CD4-positive, alpha-beta T cell (primary cell): ENCODE results near the gene PRTFDC1. TPM values are rescaled to one million over a fixed set of nuclear protein-coding genes. Genes with fewer than 3 reads are reported as not detected.

Experiments
- ATAC-seq: fragments of 200-7000 bp; cut with Tn5 transposase; one replicate; pipeline ENCODE4 v1.10.0; 2022; ENCODE audit warnings: mild to moderate bottlenecking; ENCODE audit not compliant: poor library complexity
- CTCF ChIA-PET: fragments of 350-600 bp; sonication (Branson Sonifier 250); formaldehyde crosslinking; loops from one replicate; lab custom pipeline; 2021; ENCODE audit warnings: antibody characterized with exemption, inconsistent platforms; lab: Charles Lee
- POLR2A ChIA-PET: fragments of 350-600 bp; sonication (Branson Sonifier 250); formaldehyde crosslinking; loops from one replicate; lab custom pipeline; 2021; ENCODE audit warnings: antibody characterized with exemption, inconsistent platforms; lab: Charles Lee
- DNase-seq, 14 experiments: peaks; one replicate each; pipeline ENCODE4 v3.0.0-alpha.2; 2013 to 2020; ENCODE audit warnings: mixed read lengths in 2 of 14
- H3K27ac ChIP-seq, 2 donors: one replicate each; pipeline versions ENCODE4 v1.5.1 to v1.7.0; 2013; ENCODE audit warnings: low read length in 2 of 2, low read depth in 1 of 2, mild to moderate bottlenecking in 1 of 2
- H3K27me3 ChIP-seq, 2 experiments: 1 replicate in 1 of 2; 2 replicates in 1 of 2; pipeline versions ENCODE4 v1.6.1 to v1.7.0; 2013; ENCODE audit warnings: low read length in 2 of 2, control low read depth in 1 of 2, mild to moderate bottlenecking in 1 of 2, moderate library complexity in 1 of 2; ENCODE audit not compliant: insufficient read depth in 2 of 2, control insufficient read depth in 1 of 2
- H3K36me3 ChIP-seq: one replicate; pipeline ENCODE4 v1.6.1; 2013; ENCODE audit warnings: low read length, control low read depth; ENCODE audit not compliant: insufficient read depth
- H3K4me1 ChIP-seq: one replicate; pipeline ENCODE4 v1.6.1; 2013; ENCODE audit warnings: low read length, control low read depth; ENCODE audit not compliant: insufficient read depth
- H3K4me3 ChIP-seq: one replicate; pipeline ENCODE4 v1.5.1; 2013; ENCODE audit warnings: mild to moderate bottlenecking, low read length, moderate library complexity
- H3K9me3 ChIP-seq, 2 experiments: 1 replicate in 1 of 2; 2 replicates in 1 of 2; pipeline versions ENCODE4 v1.6.1 to v1.7.0; 2013; ENCODE audit warnings: low read length in 2 of 2, mild to moderate bottlenecking in 2 of 2, control low read depth in 1 of 2, moderate library complexity in 1 of 2; ENCODE audit not compliant: control insufficient read depth in 1 of 2, insufficient read depth in 1 of 2
- H3K27ac Mint-ChIP-seq: one replicate; pipeline ENCODE4 v1.8.0; 2020; ENCODE audit warnings: mixed read lengths
- H3K27me3 Mint-ChIP-seq: one replicate; pipeline ENCODE4 v1.8.0; 2021; ENCODE audit warnings: mixed read lengths
- H3K36me3 Mint-ChIP-seq: one replicate; pipeline ENCODE4 v1.8.0; 2021; ENCODE audit warnings: low read depth, mixed read lengths
- H3K4me1 Mint-ChIP-seq: one replicate; pipeline ENCODE4 v1.8.0; 2021; ENCODE audit warnings: low read depth, mixed read lengths
- H3K4me3 Mint-ChIP-seq: one replicate; pipeline ENCODE4 v1.8.0; 2020; ENCODE audit warnings: mild to moderate bottlenecking, mixed read lengths
- H3K9me3 Mint-ChIP-seq: one replicate; pipeline ENCODE4 v1.8.0; 2020; ENCODE audit warnings: mixed read lengths
- CTCF ChIP-seq: fragments of 200-600 bp; IDR thresholded peaks from one replicate; pipeline ENCODE4 v1.8.0; 2022; ENCODE audit warnings: antibody characterized with exemption, mild to moderate bottlenecking
- intact Hi-C, 2 experiments: fragments of 100-400 bp; cut with DNase I in 1 of 2; cut with micrococcal nuclease in 1 of 2; formaldehyde crosslinking; loops; one replicate each; pipeline versions ENCODE4 v1.15.1 to v1.9.0; 2023 to 2025; cut with DNase I, micrococcal nuclease
- total RNA-seq, 174 experiments: library from RNA in 2 of 174; stranded (reverse) in 2 of 174; gene quantifications; one replicate each; pipeline ENCODE4 v1.2.3 and lab custom pipeline; 2021 to 2026

PRTFDC1 gene
- total RNA-seq, 2 experiments from 2014 or later, result 0.52 to 0.67 TPM

GRCh38 chr10:24849501-24850299 lies 102.7 kb downstream of the PRTFDC1 start:
- intact Hi-C loops, result no loop called here
- no peak for DNase-seq
- TF ChIP-seq CTCF, result no peak
- CTCF ChIA-PET, result no interaction called here
- peaks cover 3% of the 10 kb centered on the region for H3K4me1 ChIP-seq
- H3K27ac ChIP-seq, result no peak overlapping the region
- POLR2A ChIA-PET, result interaction anchor here (0.6 to 1.3 kb wide), 2 partner anchors 12 to 120 kb away, joined by 3 read pairs; no protein-coding TSS in a partner anchor
- H3K27me3 ChIP-seq, result no peaks in the 10 kb centered on the region
- Mint-ChIP-seq H3K27me3 (no peaks in the 10 kb centered on the region), H3K4me3 (no peak overlapping the region), H3K36me3 (no peaks in the 10 kb centered on the region), H3K27ac (no peak overlapping the region), H3K4me1 (peaks cover 12% of the 10 kb centered on the region), H3K9me3 (no peaks in the 10 kb centered on the region)
- no peak overlapping the region for H3K4me3 ChIP-seq
- H3K9me3 ChIP-seq, result no peaks in the 10 kb centered on the region
- no peak for ATAC-seq
- no peaks in the 10 kb centered on the region for H3K36me3 ChIP-seq

- H3K27ac Mint-ChIP-seq, result no peak overlapping the region
- ChIA-PET POLR2A (interaction anchor here (0.6 to 1.3 kb wide), 2 partner anchors 12 to 119 kb away, joined by 3 read pairs; no protein-coding TSS in a partner anchor), CTCF (interaction anchor here (1.3 kb wide), 1 partner anchor 18 kb away, joined by 4 read pairs; no protein-coding TSS in a partner anchor)
- peaks cover 12% of the 10 kb centered on the region for H3K4me1 Mint-ChIP-seq
- H3K4me1 ChIP-seq, result peaks cover 3% of the 10 kb centered on the region
- TF ChIP-seq CTCF, result no peak
- no peak overlapping the region for H3K27ac ChIP-seq
- H3K4me3 ChIP-seq, result no peak overlapping the region
- no peaks in the 10 kb centered on the region for H3K9me3 ChIP-seq
- DNase-seq (no peak), ATAC-seq (no peak)
- H3K27me3 ChIP-seq, result no peaks in the 10 kb centered on the region
- no peaks in the 10 kb centered on the region for H3K36me3 Mint-ChIP-seq
- no peaks in the 10 kb centered on the region for H3K27me3 Mint-ChIP-seq
- H3K4me3 Mint-ChIP-seq, result no peak overlapping the region
- intact Hi-C loops, result no loop called here
- H3K9me3 Mint-ChIP-seq, result no peaks in the 10 kb centered on the region
- H3K36me3 ChIP-seq, result no peaks in the 10 kb centered on the region
Measured at GRCh38 chr10:24849051-24849450, 103.4 kb downstream of the PRTFDC1 start.

GRCh38 chr10:24848195-24848594 lies 104.2 kb downstream of the PRTFDC1 start:
- no peak overlapping the region for H3K27ac ChIP-seq
- no peaks in the 10 kb centered on the region for H3K27me3 Mint-ChIP-seq
- H3K4me1 Mint-ChIP-seq, result peaks cover 12% of the 10 kb centered on the region
- H3K4me3 ChIP-seq, result no peak overlapping the region
- POLR2A ChIA-PET, result interaction anchor here (1.3 kb wide), 1 partner anchor 13 kb away, joined by 3 read pairs; no protein-coding TSS in a partner anchor
- H3K36me3 Mint-ChIP-seq, result no peaks in the 10 kb centered on the region
- ATAC-seq (no peak), DNase-seq (no peak)
- no peak overlapping the region for H3K27ac Mint-ChIP-seq
- H3K9me3 Mint-ChIP-seq, result no peaks in the 10 kb centered on the region
- H3K27me3 ChIP-seq, result no peaks in the 10 kb centered on the region
- no peak overlapping the region for H3K4me3 Mint-ChIP-seq
- no peaks in the 10 kb centered on the region for H3K36me3 ChIP-seq
- TF ChIP-seq CTCF, result no peak
- intact Hi-C loops, result no loop called here
- peaks cover 3% of the 10 kb centered on the region for H3K4me1 ChIP-seq
- CTCF ChIA-PET, result interaction anchor here (0.9 to 1.3 kb wide), 2 partner anchors 10 to 18 kb away, joined by 3 to 4 read pairs; no protein-coding TSS in a partner anchor
- H3K9me3 ChIP-seq, result no peaks in the 10 kb centered on the region
